Natural killer cell (primary cell): ENCODE results near the gene CDH23. TPM values are rescaled to one million over a fixed set of nuclear protein-coding genes. Genes with fewer than 3 reads are reported as not detected.

Experiments used
- ATAC-seq, 3 donors: fragments of 150-1000 bp in 2 of 3; fragments of 200-7000 bp in 1 of 3; cut with Tn5 transposase; 1 replicate in 1 of 3; 2 replicates in 2 of 3; pipeline ENCODE4 v1.10.0; 2021; ENCODE audit warnings: mild to moderate bottlenecking in 2 of 3, moderate library complexity in 2 of 3
- DNase-seq, 2 donors: peaks; one replicate each; pipeline versions ENCODE4 v3.0.0 to v3.0.0-alpha.2; 2013 to 2021; ENCODE audit warnings: mixed read lengths in 1 of 2
- H3K27ac ChIP-seq: one replicate; pipeline ENCODE4 v1.5.1; 2013; ENCODE audit warnings: mild to moderate bottlenecking, low read length
- H3K27me3 ChIP-seq: one replicate; pipeline ENCODE4 v1.6.1; 2013; ENCODE audit warnings: low read length; ENCODE audit not compliant: control insufficient read depth, insufficient read depth
- H3K36me3 ChIP-seq: one replicate; pipeline ENCODE4 v1.6.1; 2013; ENCODE audit warnings: low read length; ENCODE audit not compliant: control insufficient read depth, insufficient read depth
- H3K4me1 ChIP-seq: one replicate; pipeline ENCODE4 v1.6.1; 2013; ENCODE audit warnings: low read length; ENCODE audit not compliant: control insufficient read depth, insufficient read depth
- H3K4me3 ChIP-seq: one replicate; pipeline ENCODE4 v1.5.1; 2013; ENCODE audit warnings: low read length
- H3K9me3 ChIP-seq: one replicate; pipeline ENCODE4 v1.6.1; 2013; ENCODE audit warnings: low read length; ENCODE audit not compliant: control insufficient read depth, insufficient read depth
- H3K27ac Mint-ChIP-seq, 2 donors: one replicate each; pipeline ENCODE4 v1.8.0; 2022; ENCODE audit warnings: mild to moderate bottlenecking in 2 of 2, mixed read lengths in 2 of 2, moderate library complexity in 1 of 2
- H3K27me3 Mint-ChIP-seq, 2 donors: one replicate each; pipeline ENCODE4 v1.8.0; 2022; ENCODE audit warnings: low read depth in 2 of 2, mixed read lengths in 2 of 2
- H3K36me3 Mint-ChIP-seq: one replicate; pipeline ENCODE4 v1.8.0; 2022; ENCODE audit warnings: mixed read lengths
- H3K4me1 Mint-ChIP-seq, 2 donors: one replicate each; pipeline ENCODE4 v1.8.0; 2022; ENCODE audit warnings: mixed read lengths in 2 of 2
- H3K4me3 Mint-ChIP-seq: one replicate; pipeline ENCODE4 v1.8.0; 2022; ENCODE audit warnings: mild to moderate bottlenecking, moderate library complexity, mixed read lengths
- H3K9me3 Mint-ChIP-seq, 2 donors: one replicate each; pipeline ENCODE4 v1.8.0; 2022; ENCODE audit warnings: mixed read lengths in 2 of 2
- WGBS: methylation state at CpG from one replicate; pipeline ENCODE4 v1.1.7; 2013; ENCODE audit warnings: missing lambda C conversion rate; ENCODE audit not compliant: insufficient coverage; 5-methylcytosine and 5-hydroxymethylcytosine counted together
- intact Hi-C: fragments of 100-400 bp; cut with micrococcal nuclease; formaldehyde crosslinking; loops from one replicate; pipeline ENCODE4 v1.14.2; 2022
- total RNA-seq, 4 donors: library from RNA; stranded (reverse); fragments of 120-200 nt in 1 of 4; gene quantifications; one replicate each; pipeline versions ENCODE4 v1.2.3 to v1.2.4, GENCODE V29; 2013 to 2022
- TF ChIP-seq, protein P1 (sequence below): fragments of 200-600 bp; IDR thresholded peaks from one replicate; pipeline ENCODE4 v1.8.0; 2022; ENCODE audit warnings: antibody characterized with exemption

CDH23 gene
- total RNA-seq, 3 donors from 2014 or later (not counting 1 experiment from before 2014, with no cell fraction given): 1.2 to 6.0 (median 4.3) TPM

DNA sequence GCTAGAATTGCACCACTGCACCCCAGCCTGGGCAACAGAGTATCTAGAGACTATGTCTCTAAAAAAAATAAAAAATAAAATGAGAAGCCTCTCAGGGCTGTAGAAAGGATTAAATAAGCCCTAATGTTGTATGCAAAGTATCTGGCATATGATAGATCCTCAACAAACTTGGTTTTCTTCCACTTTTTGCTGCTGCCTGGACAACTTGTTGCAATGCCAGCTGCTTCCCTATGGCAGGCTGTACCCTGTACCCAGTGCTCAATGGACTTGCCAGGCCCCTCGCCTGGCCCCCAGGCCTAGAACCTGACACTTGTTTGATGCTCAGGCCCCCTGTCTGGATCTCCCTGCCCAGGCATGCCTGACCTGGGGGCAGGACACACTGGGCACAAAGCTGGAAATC lies 28.5 kb upstream of the CDH23 start:
- H3K36me3 Mint-ChIP-seq: no peaks in the 10 kb centered on the region
- Histone ChIP-seq H3K27ac (no peak overlapping the region), H3K4me3 (no peak overlapping the region), H3K36me3 (peaks cover 3% of the 10 kb centered on the region), H3K4me1 (peaks cover 19% of the 10 kb centered on the region), H3K27me3 (no peaks in the 10 kb centered on the region), H3K9me3 (no peaks in the 10 kb centered on the region)
- H3K27me3 Mint-ChIP-seq: peaks cover 2 to 8% of the 10 kb centered on the region in 2 donors
- TF ChIP-seq, protein P1, sequence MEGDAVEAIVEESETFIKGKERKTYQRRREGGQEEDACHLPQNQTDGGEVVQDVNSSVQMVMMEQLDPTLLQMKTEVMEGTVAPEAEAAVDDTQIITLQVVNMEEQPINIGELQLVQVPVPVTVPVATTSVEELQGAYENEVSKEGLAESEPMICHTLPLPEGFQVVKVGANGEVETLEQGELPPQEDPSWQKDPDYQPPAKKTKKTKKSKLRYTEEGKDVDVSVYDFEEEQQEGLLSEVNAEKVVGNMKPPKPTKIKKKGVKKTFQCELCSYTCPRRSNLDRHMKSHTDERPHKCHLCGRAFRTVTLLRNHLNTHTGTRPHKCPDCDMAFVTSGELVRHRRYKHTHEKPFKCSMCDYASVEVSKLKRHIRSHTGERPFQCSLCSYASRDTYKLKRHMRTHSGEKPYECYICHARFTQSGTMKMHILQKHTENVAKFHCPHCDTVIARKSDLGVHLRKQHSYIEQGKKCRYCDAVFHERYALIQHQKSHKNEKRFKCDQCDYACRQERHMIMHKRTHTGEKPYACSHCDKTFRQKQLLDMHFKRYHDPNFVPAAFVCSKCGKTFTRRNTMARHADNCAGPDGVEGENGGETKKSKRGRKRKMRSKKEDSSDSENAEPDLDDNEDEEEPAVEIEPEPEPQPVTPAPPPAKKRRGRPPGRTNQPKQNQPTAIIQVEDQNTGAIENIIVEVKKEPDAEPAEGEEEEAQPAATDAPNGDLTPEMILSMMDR: no peak
- no peak overlapping the region for H3K27ac Mint-ChIP-seq
- 84% methylated on average over 1 of the region's 1 CpG for WGBS
- no peak overlapping the region for H3K4me3 Mint-ChIP-seq
- intact Hi-C loops: no loop called here
- DNase-seq: no peak
- ATAC-seq: no peak
- H3K9me3 Mint-ChIP-seq: no peaks in the 10 kb centered on the region
- no peaks in the 10 kb centered on the region for H3K4me1 Mint-ChIP-seq

DNA sequence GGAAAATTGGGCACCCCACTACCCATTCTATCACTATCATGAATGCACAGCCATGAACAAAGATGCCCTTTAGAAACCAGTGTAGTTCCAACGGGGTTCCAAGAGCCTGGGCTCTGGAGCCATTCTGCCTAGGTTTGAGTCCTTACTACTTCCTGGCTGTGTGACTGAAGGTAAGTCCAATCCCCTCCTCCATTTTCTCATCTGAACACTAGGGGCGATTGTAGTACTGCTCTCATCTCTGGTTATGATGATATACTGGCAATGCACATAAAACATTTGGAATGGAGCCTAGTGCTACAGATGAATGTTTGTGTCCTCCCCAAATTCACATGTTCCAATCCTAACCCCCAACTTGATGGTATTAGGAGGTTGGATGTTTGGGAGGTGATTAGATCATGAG lies 28.1 kb upstream of the CDH23 start:
- H3K36me3 ChIP-seq: peaks cover 3% of the 10 kb centered on the region
- 95% methylated on average over 2 of the region's 2 CpGs for WGBS

DNA sequence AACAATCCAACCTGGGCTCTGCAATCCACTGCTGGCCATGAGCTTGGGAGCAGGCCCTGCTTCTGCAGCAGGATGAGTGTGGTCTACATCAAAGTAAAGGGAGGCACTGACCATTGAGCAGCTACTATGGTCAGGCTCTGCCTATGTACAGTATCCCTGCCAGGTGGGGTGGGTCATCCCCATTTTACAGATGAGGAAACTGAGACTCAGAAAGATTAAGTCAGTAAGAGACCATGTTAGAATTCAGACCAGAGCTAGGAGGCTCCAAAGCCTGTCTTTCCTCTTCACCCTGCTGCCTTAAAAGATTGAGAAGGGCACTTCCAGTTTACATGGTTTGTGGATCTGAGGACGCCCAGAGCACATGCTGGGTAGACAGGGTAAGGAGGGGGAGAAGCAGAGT lies 27.1 kb upstream of the CDH23 start:
- TF ChIP-seq, protein P1: no peak
- Mint-ChIP-seq H3K4me1 (no peaks in the 10 kb centered on the region), H3K36me3 (no peaks in the 10 kb centered on the region), H3K9me3 (no peaks in the 10 kb centered on the region), H3K27ac (no peak overlapping the region), H3K4me3 (no peak overlapping the region), H3K27me3 (peaks cover 2 to 8% of the 10 kb centered on the region in 2 donors)
- Histone ChIP-seq H3K27me3 (no peaks in the 10 kb centered on the region), H3K4me3 (no peak overlapping the region), H3K4me1 (peaks cover 19% of the 10 kb centered on the region), H3K9me3 (no peaks in the 10 kb centered on the region), H3K36me3 (peaks cover 1% of the 10 kb centered on the region), H3K27ac (no peak overlapping the region)
- ATAC-seq (no peak), DNase-seq (no peak)
- intact Hi-C loops: no loop called here
- 65% methylated on average over 1 of the region's 1 CpG for WGBS

More for the DNA sequence above, 28.1 kb upstream of the CDH23 start:
- DNase-seq: no peak
- Mint-ChIP-seq H3K27ac (no peak overlapping the region), H3K4me1 (no peaks in the 10 kb centered on the region), H3K36me3 (no peaks in the 10 kb centered on the region), H3K27me3 (peaks cover 2 to 8% of the 10 kb centered on the region in 2 donors), H3K4me3 (no peak overlapping the region), H3K9me3 (no peaks in the 10 kb centered on the region)
- TF ChIP-seq, protein P1: no peak
- Histone ChIP-seq H3K27ac (no peak overlapping the region), H3K4me3 (no peak overlapping the region), H3K27me3 (no peaks in the 10 kb centered on the region), H3K9me3 (no peaks in the 10 kb centered on the region), H3K4me1 (peaks cover 24% of the 10 kb centered on the region)
- ATAC-seq: no peak
- intact Hi-C loops: no loop called here

DNA sequence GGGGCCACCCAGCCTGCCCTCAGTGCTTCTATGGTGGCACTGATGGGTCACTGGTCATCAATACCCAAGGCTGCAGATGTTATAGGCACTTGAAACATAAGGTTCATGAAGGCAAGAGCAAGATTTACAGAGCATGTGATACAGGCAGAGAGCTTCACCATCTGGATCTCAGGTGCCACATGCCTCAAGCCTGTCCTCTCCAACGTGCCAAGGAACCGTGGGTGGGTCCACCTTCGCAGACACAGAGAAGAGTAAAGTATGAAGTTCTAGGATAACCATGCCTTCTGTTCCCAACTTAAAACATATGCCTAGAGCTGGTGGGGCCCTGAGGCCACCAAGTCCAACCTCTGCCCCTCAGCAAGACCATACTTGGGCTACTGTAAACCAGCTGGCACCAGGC lies 26.7 kb upstream of the CDH23 start:
- TF ChIP-seq, protein P1: no peak
- 100% methylated on average over 3 of the region's 3 CpGs for WGBS
- ATAC-seq (no peak), DNase-seq (no peak)
- intact Hi-C loops: no loop called here
- Histone ChIP-seq H3K4me1 (peaks cover 19% of the 10 kb centered on the region), H3K9me3 (no peaks in the 10 kb centered on the region), H3K4me3 (no peak overlapping the region), H3K27ac (no peak overlapping the region), H3K36me3 (no peaks in the 10 kb centered on the region), H3K27me3 (no peaks in the 10 kb centered on the region)
- H3K36me3 Mint-ChIP-seq: no peaks in the 10 kb centered on the region
- H3K9me3 Mint-ChIP-seq: no peaks in the 10 kb centered on the region
- H3K27ac Mint-ChIP-seq: no peak overlapping the region
- no peak overlapping the region for H3K4me3 Mint-ChIP-seq
- H3K27me3 Mint-ChIP-seq: peaks cover 2 to 8% of the 10 kb centered on the region in 2 donors
- H3K4me1 Mint-ChIP-seq: no peaks in the 10 kb centered on the region
